Stimulated activated CD4-positive, alpha-beta T cell treated with anti-CD3 and anti-CD28 coated beads, Interleukin-12 subunit alpha, Interleukin-12 subunit beta, amount 100 ng/mL, for 48 hours (primary cell): ENCODE measurements around the gene GH2.

Source experiments
- DNase-seq, 3 donors: peaks; one replicate each; pipeline ENCODE4 v3.0.0-alpha.2; 2020; ENCODE audit warnings: low read depth in 2 of 3, low spot score in 1 of 3

Gene GH2

DNA sequence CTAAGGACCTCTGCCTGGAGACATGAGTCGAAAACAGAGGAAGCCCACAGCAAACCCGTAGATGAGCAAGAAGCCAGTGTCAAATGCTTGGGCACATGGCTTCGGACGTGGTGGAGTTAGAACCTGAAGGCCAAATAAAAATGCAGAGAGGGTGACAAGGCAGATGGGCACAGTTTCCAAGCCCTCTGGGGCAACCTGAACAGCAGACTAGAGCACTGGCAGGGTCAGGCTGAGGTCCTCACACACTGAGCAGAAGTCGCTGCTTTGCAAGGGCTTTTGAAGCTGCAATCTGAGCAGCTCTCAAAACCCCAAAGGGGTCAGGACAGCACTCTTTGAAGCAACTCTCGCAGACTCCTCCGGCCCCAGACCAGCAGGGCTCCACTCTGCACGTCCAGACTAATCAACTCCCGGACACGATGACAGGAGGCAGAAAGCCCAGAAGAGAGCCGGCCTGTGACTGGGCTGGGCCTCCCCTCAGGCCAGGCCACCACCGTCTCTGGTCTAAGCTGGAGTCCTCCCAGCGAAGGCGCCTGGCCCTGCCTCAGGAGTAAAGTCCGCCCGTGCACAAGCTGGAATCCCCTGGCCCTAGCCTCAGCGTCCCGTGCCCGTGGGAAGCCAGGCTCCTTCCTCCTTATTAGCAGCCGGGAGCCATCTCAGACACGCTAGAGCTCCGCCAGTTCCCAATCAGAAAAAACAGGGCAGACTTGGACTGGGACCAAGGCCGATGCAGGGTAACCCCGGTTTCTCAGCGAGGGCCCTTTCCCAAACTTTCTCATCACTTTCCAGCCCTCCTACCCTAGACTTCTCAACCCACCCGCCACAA, 40.2 kb downstream of the GH2 start:
- no peak for DNase-seq

DNA sequence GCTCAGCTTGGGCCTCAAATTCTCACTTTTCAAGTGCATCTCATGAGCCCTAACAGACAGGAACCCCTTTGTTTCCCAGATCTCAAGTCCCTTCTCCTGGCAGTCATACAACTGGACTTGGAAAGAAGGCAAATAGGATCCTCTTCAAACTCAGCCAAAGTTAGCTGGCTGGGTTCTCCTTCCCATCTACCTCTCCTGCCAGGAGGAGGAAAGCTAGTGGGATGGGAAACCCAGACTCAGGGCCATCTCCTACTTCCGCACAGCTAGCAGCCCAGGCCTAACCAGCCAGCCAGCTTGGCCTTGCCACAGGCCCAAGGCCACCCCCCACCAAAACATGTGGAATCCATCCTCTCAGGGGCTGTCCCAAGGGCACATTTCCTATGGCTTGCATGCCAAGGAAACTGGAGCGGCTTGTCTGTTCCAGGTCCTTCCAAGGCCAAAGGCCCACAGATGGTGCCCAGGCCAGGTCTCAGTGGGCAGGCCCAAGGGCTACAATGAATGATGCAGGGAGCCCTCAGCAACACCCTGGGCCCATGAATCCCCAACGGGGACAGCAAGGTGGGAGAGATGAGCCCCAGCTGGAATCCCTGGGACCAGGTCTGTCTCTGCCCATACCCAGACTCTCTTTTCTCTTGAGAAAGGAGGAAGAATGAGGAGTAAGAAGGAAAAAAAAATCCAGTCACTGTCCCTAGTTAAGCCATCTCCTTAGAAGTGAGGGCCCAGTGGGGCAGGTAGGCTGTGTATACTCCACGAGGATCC, 41.0 kb downstream of the GH2 start:
- DNase-seq: no peak

DNA sequence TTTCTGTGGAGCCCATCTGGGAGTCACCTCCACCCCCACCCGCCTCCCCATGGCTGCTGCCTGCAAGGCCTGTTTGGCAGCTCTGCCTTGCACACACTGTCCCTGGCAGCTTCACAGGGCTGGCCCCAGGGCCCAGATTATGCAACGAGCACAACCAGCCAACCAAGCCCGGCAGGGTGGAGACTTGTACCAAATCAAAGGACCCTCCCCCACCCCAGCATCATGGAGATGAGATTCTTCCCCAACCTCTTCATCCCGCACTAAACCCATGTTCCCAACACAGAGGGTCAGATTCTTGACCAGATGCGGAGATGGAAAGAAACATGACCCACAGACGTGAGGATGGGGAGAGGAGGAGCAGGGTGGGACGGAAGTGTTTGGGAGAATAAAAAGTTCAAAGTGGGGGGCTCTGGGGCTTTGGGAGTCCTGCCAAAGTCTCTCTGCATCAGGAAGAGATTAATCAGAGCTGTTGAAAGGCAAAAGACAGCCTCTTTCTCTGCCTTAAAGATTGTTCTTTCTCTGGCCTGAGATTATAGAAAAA, 43.0 kb downstream of the GH2 start:
- no peak for DNase-seq

DNA sequence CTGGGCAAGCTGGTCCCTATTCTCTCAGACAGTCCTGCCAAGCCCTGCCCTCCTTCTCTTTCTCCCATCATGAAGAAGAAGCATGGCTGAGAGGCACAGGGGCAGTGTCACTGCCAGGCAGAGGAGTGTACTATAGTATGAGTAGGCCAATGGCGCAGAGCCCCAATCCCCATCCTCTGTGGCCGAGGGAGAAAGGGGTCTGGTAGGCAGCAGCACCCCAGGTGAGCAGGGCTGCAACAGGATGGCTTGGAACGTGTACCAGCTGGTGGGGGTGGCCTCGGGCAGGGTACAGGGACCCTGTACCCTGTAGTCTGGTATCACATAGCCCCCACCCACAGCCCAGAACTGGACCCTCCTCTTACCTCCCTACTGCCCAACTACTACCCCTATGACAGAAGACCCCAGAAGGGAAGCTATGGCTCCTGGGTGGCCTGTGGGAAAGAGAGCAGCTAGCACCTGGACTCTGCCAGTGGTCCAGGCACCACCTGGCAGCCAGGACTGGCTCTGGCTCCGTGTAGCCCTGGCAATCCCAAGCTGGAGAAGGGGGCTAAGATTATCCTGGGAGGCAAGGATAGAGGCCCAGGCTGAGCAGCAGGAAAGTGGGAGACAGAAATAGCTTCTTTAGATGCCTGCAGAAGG, 43.7 kb downstream of the GH2 start:
- DNase-seq: no peak

DNA sequence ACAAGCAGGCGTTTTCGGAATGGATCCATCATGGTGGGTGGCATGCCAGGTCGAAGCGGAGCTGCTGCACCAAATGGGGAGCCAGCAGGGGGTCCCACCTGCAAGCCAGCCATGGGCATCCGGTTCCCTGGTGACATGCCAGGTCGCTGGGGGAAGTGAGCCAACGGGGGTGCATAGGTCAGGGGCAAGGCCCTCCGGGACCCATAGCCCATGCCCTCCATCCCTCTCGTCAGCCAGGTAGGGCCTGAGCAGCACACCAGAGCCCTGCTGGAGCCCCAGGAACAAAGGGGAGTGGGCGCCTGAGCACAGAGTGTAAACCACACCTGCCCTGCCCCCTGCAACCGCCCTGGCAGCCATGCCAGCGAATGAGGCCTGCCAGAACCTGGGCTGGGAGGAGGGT, 44.3 kb downstream of the GH2 start:
- no peak for DNase-seq

DNA sequence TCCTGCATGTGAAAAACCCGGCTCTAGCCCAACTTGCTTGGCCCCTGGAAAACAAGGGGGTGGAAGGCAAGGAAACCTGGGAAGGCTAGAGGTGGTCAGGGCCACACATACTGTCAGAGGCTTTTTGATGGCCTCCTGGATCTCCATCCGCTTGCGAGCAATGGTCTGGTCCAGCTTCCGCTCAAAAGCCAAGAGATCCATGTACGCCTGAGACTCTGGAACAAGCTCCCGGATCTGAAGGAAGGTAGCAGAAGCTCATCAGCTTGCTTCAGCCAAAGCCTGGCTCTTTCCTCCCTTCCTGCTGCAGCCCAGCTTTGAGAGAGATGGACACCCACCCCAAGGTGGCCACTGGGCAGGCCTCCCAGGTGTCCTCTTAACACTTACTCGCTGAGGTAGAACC, 44.9 kb downstream of the GH2 start:
- no peak for DNase-seq

DNA sequence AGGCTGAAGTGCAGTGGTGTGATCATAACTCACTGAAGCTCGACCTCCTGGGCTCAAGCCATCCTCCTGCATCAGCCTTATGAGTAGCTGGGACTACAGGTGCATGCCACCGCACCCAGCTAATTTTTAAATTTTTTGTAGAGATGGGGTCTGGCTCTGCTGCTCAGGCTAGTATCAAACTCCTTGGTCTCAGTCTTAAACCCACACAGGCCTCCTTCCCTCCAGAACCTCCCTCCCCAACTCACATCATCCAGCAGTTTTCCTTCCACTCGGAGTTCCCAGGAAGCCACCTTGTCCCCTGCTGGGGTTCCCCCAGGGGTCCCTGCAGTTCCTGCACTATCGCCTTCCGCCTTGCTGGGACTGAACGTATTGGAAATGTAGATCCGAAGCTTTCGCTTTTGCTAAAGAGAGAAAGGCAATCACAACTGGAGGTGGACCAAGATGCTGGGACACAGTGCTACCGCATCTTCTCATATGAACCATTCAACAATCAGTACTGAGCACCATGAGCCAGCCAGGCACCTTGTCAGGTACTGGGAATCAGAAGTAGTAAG, 46.5 kb downstream of the GH2 start:
- no peak for DNase-seq

DNA sequence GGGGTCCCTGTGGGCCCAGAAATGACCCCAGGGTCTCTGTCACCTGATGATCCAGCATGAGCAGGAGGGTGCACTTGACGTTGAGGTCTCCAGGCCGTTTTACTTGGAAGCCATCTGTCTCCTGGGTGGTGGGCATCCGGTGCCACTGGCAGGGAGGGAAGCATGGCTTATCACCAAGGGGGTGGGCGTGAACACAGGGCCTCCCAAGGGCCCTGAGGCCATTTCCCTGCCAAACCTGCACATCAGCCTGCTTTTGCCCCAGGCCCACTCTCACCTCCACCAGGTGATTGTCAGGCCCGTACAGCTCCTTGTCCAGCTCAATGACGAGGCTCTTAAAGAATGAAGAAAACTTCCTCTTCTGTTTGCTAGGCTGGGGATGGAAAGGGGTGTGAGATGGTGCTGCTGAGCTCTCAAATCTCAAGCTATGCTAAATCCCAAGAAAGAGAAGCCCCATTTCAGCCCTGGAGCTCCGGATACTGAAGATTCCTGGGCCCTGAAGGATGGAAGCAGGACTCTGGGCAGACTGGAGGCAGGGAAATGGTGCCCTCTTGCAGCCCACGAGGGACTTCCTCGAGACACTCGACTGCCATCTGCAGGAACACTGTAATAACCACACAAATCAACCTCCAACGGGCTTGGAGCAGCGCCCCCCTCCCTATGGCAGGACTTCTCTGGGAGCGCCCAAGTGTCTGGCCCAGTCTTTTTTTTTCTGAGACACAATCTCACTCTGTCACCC, 47.1 kb downstream of the GH2 start:
- peak in 2 of 3 donors; percentile 58 to 67 for DNase-seq

DNA sequence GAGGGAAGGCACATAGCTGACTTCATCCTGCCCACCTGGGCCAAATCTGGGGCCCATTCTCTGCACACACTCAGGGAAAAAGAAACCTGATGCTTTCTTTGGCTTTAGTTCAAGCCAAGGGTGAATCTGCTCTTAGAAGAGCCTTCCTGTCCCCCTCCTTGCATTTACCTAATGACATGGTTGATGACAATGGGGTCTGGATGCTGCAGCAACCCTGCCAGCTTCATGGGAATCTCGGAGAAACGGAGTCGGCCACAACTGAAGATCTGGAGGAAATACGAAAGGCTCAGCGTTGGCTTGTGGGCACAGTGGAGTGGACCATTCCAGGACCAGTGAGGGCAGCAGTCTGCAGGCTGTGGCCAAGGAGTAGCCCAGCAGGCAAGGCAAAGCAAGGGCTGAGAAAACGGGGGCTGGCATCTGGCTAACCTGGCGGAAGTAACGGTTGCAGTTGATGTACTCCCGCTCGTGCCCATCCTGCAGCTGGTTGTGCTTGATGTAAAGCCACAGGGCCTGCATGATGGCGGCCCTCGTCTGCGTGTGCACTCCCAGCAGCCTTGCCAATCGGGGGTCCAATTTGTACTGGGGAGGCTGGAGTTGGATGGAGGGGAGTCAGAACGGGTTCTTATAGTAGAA, 47.9 kb downstream of the GH2 start:
- no peak for DNase-seq

DNA sequence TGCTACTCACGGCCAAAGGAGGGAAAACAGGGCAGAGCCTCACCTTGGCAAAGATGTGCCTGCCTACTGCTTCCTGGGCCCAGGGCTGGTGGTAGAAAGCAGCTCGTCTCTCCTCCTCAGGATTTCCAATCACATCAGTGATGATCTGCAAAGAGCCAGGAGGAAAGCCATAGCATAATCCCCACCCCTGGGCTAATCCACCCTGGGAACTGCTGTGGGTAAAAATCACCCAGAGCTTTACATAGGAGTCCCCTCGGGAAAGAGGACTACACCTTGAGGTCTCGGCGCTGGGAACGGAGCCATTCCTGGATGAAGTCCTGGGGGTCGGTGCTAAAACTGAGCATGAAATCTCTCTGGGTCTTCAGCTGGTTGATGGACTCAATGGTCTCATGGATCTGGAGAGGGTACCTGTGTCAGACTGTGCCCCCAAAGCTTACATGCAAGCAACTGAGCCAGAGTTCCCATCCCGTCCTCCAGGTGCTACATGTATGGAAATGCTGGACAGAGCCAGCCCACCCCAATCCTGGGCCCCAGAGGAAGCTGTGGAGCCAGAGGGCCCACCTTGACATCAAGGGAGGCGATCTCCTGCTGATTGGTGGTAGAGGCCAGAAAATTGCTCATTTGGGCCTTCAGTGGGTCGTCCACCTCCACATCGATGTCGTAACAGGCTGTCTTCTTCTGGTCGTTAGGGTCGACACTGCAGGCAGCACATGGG, 48.6 kb downstream of the GH2 start:
- DNase-seq: no peak

DNA sequence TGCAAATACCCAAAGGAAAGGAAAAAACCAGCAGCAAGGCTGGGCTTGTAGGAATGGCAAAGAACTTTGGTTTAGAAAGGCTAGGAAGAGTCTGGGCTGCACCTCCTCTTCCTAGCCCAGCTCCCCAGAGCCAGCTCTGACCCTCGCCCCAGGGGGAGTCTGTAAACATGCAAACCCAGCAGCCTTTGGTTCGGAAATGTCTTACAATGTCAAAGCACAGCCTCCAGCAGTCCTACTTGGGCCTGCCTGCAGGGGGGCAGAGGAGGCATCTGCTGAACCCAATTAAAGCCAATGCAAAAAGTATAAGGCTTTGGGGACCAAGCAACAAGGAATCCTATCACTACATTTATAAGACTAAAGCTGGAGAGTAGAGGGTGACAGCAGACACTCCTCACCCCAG, 49.3 kb downstream of the GH2 start:
- DNase-seq: no peak

DNA sequence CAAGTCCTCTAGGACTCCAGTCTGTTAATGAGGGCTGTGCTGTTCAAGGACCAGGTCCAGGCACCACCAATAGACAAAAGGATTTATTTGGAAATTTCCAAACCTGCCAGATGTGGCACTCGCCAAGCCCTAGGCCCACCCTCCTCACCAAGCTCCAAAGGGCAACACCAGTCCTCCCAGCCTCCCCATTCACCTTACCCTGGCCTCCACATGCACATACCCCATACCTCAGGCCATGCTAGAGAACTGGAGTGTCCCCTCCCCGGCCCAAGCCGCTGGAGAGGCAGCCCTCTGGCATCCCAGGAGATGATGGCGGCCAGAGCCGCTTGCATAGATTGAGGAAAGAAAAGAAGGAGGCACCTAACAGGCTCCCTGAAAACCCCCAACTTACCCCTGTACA, 49.7 kb downstream of the GH2 start:
- DNase-seq: no peak

DNA sequence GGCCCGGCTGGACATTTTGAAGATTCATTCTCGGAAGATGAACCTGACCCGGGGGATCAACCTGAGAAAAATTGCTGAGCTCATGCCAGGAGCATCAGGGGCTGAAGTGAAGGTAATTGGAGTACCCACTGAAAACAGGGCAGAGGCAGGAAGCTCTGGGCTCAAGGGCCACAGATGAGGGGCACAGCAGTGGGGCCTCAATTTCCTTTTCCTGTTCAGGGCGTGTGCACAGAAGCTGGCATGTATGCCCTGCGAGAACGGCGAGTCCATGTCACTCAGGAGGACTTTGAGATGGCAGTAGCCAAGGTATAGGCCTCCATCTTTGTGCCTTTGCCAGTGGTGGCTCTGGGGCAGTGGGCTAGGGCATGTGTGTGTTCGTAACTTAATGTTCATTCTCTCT, 50.2 kb downstream of the GH2 start:
- no peak for DNase-seq

DNA sequence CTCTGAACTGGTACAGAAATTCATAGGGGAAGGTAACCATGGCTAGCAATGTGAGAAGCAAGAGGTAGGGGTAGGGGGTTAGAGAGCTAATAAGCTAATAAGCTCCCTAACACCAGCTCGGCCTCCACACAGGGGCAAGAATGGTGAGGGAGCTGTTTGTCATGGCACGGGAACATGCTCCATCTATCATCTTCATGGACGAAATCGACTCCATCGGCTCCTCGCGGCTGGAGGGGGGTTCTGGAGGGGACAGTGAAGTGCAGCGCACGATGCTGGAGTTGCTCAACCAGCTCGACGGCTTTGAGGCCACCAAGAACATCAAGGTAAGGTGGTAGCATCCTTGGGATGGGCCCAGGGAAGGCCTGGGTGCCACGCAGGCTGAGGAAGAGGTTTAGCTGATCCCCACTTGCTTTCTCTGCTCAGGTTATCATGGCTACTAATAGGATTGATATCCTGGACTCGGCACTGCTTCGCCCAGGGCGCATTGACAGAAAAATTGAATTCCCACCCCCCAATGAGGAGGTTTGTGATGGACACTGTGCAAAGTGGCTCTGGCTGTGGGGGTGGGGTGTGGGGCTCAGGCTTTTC, 50.7 kb downstream of the GH2 start:
- DNase-seq: no peak

DNA sequence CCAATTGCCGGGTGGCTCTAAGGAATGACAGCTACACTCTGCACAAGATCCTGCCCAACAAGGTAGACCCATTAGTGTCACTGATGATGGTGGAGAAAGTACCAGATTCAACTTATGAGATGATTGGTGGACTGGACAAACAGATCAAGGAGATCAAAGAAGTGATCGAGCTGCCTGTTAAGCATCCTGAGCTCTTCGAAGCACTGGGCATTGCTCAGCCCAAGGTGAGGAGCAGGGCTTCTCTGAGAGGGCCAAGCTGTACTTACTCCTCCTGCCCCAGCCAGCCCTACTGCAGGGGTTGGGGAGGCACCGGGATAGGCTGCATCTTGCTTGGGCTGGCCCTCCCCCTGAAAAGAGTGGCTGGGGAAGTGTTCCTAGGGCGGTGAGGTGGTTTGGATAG, 51.5 kb downstream of the GH2 start:
- DNase-seq: no peak
